ENCODE measurements around the gene SPATA3. TPM values are rescaled to one million over a fixed set of nuclear protein-coding genes. Genes with fewer than 3 reads are reported as not detected.

Gene SPATA3
- total and polyA plus RNA-seq, 2 of the 13 experiments (the other 11 are each of a cell fraction or from before 2014, with no cell fraction given): not detected

- peak; percentile 74; the same call in 1 of the 2 replicates for TF ChIP-seq ZNF710 (CRISPR knock-in tag; IDR thresholded peaks at IDR 0.05; ENCODE audit: borderline replicate concordance)
- peak; percentile 18; the same call in 1 of the 2 replicates for TF ChIP-seq FOXJ3 (CRISPR knock-in tag; IDR thresholded peaks at IDR 0.05; ENCODE audit: borderline replicate concordance)
- 0 out of 2 replicates have a peak, but pooled peaks have one; percentile 60 for TF ChIP-seq ZMYM3 (CRISPR knock-in tag; IDR thresholded peaks at IDR 0.05)
- 0 out of 2 replicates have a peak, but pooled peaks have one; percentile 65 for TF ChIP-seq BCL3 (CRISPR knock-in tag; IDR thresholded peaks at IDR 0.05)
- peak; percentile 49; the same call in 1 of the 2 replicates for TF ChIP-seq ZNF350 (CRISPR knock-in tag; IDR thresholded peaks at IDR 0.05; ENCODE audit: borderline replicate concordance, low read depth)
- TF ChIP-seq PLSCR1 (CRISPR knock-in tag; IDR thresholded peaks at IDR 0.05; ENCODE audit: borderline replicate concordance): no peak
- TF ChIP-seq KLF16 (CRISPR knock-in tag; IDR thresholded peaks at IDR 0.05): 0 out of 4 replicates have a peak, but pooled peaks of 1 of the 2 experiments have one; percentile 30
- no peak for TF ChIP-seq CTCF (CRISPR knock-in tag; IDR thresholded peaks at IDR 0.05)
- TF ChIP-seq HOXA9 (CRISPR knock-in tag; IDR thresholded peaks at IDR 0.05; ENCODE audit: borderline replicate concordance): no peak
- no peak for TF ChIP-seq ZMAT5 (CRISPR knock-in tag; IDR thresholded peaks at IDR 0.05; ENCODE audit: borderline replicate concordance, low read depth)
- 0 out of 2 replicates have a peak, but pooled peaks have one; percentile 34 for TF ChIP-seq ZNF547 (CRISPR knock-in tag; IDR thresholded peaks at IDR 0.05)
- TF ChIP-seq ARID4A (CRISPR knock-in tag; IDR thresholded peaks at IDR 0.05; ENCODE audit: borderline replicate concordance): peak; percentile 37; the same call in 1 of the 2 replicates
- TF ChIP-seq CHD4 (IDR thresholded peaks at IDR 0.05; ENCODE audit: borderline replicate concordance, low read length): peak; percentile 47; the same call in 1 of the 2 replicates
- 0 out of 2 replicates have a peak, but pooled peaks have one; percentile 4 for TF ChIP-seq DMAP1 (CRISPR knock-in tag; IDR thresholded peaks at IDR 0.05)
- TF ChIP-seq GLI4 (CRISPR knock-in tag; IDR thresholded peaks at IDR 0.05; ENCODE audit: borderline replicate concordance): 0 out of 2 replicates have a peak, but pooled peaks have one; percentile 40
Measured at GRCh38 chr2:231033147-231034132, 37.5 kb downstream of the SPATA3 start (continued).
